Kidney epithelial cell (primary cell): ENCODE measurements around the gene MTFP1. TPM values are rescaled to one million over a fixed set of nuclear protein-coding genes. Genes with fewer than 3 reads are reported as not detected.

Experiments used
- DNase-seq: peaks from one replicate; pipeline ENCODE4 v3.0.0-alpha.2; 2010; ENCODE audit warnings: low read depth
- H3K27me3 ChIP-seq: 2 replicates; pipeline ENCODE4 v1.6.0; 2011; ENCODE audit warnings: low read length; ENCODE audit not compliant: control insufficient read depth, insufficient read depth
- H3K36me3 ChIP-seq: 2 replicates; pipeline ENCODE4 v1.5.1; 2011; ENCODE audit warnings: low read length; ENCODE audit not compliant: control insufficient read depth, insufficient read depth
- H3K4me3 ChIP-seq: 2 replicates; pipeline ENCODE4 v1.5.1; 2011; ENCODE audit warnings: low read depth, mild to moderate bottlenecking, control low read depth, low read length
- total RNA-seq: library from RNA; depleted of rRNA; stranded (reverse); fragments of >200 nt; gene quantifications from 2 replicates; pipeline ENCODE4 v1.2.3, GENCODE V29; 2015
- TF ChIP-seq, protein P1 (sequence below): IDR thresholded peaks from 2 replicates; pipeline ENCODE4 v1.5.1; 2011; ENCODE audit warnings: mild to moderate bottlenecking, moderate library complexity, low read length, control low read depth, inconsistent platforms; ENCODE audit not compliant: insufficient read depth, poor library complexity, severe bottlenecking

MTFP1 gene
- total RNA-seq, 1 donor from 2014 or later, result 43.4 TPM

DNA sequence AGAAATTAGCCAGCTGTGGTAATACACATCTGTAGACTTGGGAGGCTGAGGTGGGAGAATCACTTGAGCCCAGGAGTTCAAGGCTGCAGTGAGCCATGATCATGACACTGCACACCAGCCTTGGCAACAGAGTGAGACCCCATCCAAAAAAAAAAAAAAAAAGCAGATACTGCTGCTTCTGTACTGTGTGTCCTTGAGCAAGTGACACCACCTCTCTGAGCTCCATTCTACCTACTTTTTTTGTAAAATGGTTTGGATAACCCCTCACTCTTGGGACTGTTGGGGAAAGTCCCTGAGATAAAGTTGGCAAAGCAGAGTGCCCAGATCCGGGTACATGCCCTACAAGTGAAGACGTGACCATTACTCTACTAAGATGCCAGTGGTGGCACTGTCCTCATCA, 43.6 kb downstream of the MTFP1 start:
- Histone ChIP-seq H3K27me3 (peaks cover 9% of the 10 kb centered on the region), H3K4me3 (no peak overlapping the region), H3K36me3 (no peaks in the 10 kb centered on the region)
- DNase-seq, result no peak
- TF ChIP-seq, protein P1, sequence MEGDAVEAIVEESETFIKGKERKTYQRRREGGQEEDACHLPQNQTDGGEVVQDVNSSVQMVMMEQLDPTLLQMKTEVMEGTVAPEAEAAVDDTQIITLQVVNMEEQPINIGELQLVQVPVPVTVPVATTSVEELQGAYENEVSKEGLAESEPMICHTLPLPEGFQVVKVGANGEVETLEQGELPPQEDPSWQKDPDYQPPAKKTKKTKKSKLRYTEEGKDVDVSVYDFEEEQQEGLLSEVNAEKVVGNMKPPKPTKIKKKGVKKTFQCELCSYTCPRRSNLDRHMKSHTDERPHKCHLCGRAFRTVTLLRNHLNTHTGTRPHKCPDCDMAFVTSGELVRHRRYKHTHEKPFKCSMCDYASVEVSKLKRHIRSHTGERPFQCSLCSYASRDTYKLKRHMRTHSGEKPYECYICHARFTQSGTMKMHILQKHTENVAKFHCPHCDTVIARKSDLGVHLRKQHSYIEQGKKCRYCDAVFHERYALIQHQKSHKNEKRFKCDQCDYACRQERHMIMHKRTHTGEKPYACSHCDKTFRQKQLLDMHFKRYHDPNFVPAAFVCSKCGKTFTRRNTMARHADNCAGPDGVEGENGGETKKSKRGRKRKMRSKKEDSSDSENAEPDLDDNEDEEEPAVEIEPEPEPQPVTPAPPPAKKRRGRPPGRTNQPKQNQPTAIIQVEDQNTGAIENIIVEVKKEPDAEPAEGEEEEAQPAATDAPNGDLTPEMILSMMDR, result no peak

- TF ChIP-seq, protein P1, result no peak
- Histone ChIP-seq H3K4me3 (no peak overlapping the region), H3K27me3 (peaks cover 11% of the 10 kb centered on the region), H3K36me3 (no peaks in the 10 kb centered on the region)
- DNase-seq, result no peak
Measured at GRCh38 chr22:30470655-30471054, 45.1 kb downstream of the MTFP1 start.

- no peak for DNase-seq
- TF ChIP-seq, protein P1, result no peak
- Histone ChIP-seq H3K36me3 (no peaks in the 10 kb centered on the region), H3K4me3 (no peak within 1 kb of the TSS), H3K27me3 (peaks cover 9% of the 10 kb centered on the region)
Measured at GRCh38 chr22:30471616-30472318, 46.2 kb downstream of the MTFP1 start, which contains the start of gene SEC14L3. SEC14L3 (minus strand) TSS chr22:30472017; CDS start chr22:30471958, 59 bp downstream.

DNA sequence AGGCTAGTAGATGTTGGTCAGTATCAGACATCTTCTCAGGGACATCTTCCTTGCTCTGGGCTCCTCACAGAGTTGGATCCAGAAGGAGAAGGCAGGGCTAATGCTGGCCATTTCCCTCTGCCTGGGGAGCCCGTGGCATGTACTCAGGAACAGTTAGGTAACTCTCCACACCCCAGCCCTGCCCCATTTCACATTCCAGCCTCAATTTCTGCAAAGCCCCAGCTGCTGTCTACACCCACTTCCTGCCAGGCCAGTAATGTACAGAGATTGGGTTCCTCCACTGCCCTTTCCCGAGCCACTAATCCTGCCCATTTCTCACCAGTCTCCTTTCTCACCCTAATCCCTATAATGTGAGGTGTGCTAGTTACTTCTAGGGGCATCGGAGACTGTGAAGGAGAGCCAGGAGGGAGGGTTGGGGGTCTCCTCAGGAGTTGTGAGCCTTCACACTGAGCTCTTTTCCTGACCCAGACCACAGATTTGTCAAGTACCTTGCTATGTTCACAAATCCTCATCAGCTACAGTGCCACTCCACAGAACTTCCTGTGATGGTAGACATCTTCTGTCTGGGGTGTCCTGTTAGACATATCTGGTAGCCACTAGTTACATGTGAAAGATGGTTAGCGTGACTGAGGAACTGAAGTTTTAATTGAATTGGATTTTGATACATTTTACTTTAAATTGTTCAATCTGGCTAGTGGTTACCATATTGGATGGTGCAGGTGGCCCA, 47.6 kb downstream of the MTFP1 start:
- Histone ChIP-seq H3K36me3 (no peaks in the 10 kb centered on the region), H3K4me3 (no peak overlapping the region), H3K27me3 (peaks cover 9% of the 10 kb centered on the region)
- TF ChIP-seq, protein P1, result no peak
- DNase-seq, result no peak

GRCh38 chr22:30474121-30474520, 48.6 kb downstream of the MTFP1 start:
- DNase-seq, result no peak
- Histone ChIP-seq H3K4me3 (no peak overlapping the region), H3K27me3 (peaks cover 7% of the 10 kb centered on the region), H3K36me3 (no peaks in the 10 kb centered on the region)
- TF ChIP-seq, protein P1, result no peak
